Mononuclear cell (primary cell): ENCODE data around the gene CCR5AS.
"Not testable (repeated sequence)": the region's sequence is repeated elsewhere in the genome, so short reads cannot be mapped to it uniquely, and the experiment has no call there.

Experiments used
- H3K27me3 ChIP-seq: 2 replicates; pipeline ENCODE4 v1.6.0; 2011; ENCODE audit warnings: low read length, control low read depth; ENCODE audit not compliant: insufficient read depth
- H3K4me1 ChIP-seq: 2 replicates; pipeline ENCODE4 v1.5.1; 2011; ENCODE audit warnings: mild to moderate bottlenecking, low read length, control low read depth; ENCODE audit not compliant: insufficient read depth
- H3K4me3 ChIP-seq: 2 replicates; pipeline ENCODE4 v1.5.1; 2011; ENCODE audit warnings: mild to moderate bottlenecking, low read length, moderate library complexity
- H3K9me3 ChIP-seq: 2 replicates; pipeline ENCODE4 v1.5.1; 2011; ENCODE audit warnings: low read depth, mild to moderate bottlenecking, control low read depth, low read length

Gene CCR5AS

DNA sequence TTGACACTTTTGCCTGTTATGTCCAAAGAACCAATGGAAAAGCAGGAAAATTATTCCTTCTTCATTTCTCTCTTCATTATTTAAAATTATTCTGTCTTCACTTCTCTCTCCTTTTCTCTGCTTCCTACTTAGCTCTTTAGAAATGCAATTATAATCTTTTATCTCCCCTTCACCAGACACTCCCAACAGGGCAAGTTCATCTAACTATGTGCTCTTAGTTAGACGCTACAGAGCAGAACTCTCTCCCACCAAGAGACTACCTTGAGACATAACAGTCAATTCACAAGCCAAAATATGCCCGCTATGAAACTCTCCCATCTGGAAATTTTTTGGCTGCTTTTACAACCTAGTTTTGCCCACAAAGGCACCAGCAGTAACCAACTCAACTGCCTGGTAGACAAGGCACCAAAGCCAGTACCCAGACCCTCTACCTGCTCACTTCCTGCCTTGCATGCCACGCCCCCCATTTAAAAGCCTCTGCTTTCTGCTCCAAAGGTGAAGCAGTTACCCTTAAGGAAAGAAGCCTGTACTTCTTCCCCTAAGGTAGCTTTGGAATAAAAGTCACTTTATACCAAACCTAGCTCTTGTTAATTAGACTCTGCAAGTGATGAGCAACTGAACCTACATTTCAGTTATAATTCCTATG lies 28.3 kb upstream of the CCR5AS start:
- no peak overlapping the region for H3K4me3 ChIP-seq
- no peaks in the 10 kb centered on the region for H3K27me3 ChIP-seq
- peaks cover 3% of the 10 kb centered on the region for H3K4me1 ChIP-seq
- H3K9me3 ChIP-seq = no peaks in the 10 kb centered on the region

DNA sequence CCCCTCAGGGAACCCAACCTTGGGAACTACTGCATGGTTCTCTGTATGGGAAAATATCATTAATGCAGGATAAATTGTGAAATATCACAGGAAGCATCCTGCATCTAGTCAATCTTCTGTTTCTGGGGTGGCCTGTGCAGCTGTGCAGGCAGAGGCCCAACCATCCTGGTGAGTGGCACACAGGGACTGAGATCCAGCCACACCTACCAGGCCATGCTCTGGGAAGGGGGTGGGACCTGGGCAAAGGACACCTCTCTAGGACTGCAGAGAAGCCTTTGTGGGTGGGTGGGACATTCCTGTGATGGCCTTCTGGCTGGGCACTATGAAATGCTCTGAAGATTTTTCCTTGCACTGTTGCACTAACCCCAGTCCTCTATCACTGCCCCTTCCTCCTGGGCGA lies 27.0 kb upstream of the CCR5AS start:
- Histone ChIP-seq H3K9me3 (no peaks in the 10 kb centered on the region), H3K4me1 (peaks cover 3% of the 10 kb centered on the region), H3K4me3 (no peak overlapping the region), H3K27me3 (no peaks in the 10 kb centered on the region)

DNA sequence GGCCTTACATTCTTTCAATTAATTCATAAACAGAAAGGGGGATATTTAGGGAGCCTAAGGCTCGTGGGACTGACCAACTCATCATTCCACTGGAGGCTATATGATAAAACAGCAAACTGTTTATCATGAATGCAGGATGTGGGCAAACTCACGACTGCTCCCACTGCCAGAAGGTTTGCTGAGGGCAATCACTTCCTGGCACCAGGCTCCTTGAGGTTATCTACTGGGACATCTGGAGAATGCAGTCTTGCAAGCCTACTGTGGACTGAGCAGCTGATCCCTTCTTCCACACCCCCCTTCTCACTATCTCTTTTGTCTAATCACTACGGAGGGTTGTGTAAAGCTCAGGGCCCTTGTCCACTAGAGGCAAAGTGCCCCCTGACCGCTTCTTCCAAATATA lies 26.3 kb upstream of the CCR5AS start:
- not testable (repeated sequence) for H3K4me1 ChIP-seq, H3K4me3 ChIP-seq, H3K9me3 ChIP-seq, H3K27me3 ChIP-seq

DNA sequence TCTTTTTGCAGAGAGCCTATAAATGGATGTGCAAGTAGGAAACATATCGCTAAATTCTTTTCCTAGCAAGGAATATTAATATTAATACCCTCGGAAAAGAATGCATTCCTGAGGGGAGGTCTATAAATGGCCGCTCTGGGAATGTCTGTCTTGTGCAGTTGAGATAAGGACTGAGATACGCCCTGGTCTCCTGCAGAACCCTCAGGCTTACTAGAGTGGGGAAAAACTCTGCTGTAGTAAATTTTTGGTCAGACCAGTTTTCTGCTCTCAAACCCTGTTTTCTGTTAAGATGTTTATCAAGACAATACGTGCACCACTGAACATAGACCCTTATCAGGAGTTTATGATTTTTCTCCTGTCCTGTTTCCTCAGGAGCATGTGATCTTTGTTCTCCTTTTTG lies 25.0 kb upstream of the CCR5AS start:
- H3K27me3 ChIP-seq, H3K4me1 ChIP-seq: not testable (repeated sequence)

DNA sequence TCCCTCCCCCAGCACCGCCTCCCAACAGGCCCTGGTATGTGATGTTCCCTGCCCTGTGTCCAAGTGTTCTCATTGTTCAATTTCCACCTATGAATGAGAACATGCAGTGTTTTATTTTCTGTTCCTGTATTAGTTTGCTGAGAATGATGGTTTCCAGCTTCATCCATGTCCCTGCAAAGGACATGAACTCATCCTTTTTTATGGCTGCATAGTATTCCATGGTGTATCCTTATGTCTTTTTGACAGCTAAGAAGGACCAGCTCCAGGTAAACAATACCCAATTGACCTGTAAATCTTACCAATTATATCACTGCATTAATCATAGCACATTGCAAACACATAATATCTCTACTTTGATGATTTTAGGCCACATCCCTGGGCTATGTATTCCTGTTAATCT lies 24.0 kb upstream of the CCR5AS start:
- not testable (repeated sequence) for H3K9me3 ChIP-seq, H3K4me1 ChIP-seq, H3K27me3 ChIP-seq, H3K4me3 ChIP-seq

More for the DNA sequence above, 25.0 kb upstream of the CCR5AS start:
- not testable (repeated sequence) for H3K9me3 ChIP-seq, H3K4me3 ChIP-seq

DNA sequence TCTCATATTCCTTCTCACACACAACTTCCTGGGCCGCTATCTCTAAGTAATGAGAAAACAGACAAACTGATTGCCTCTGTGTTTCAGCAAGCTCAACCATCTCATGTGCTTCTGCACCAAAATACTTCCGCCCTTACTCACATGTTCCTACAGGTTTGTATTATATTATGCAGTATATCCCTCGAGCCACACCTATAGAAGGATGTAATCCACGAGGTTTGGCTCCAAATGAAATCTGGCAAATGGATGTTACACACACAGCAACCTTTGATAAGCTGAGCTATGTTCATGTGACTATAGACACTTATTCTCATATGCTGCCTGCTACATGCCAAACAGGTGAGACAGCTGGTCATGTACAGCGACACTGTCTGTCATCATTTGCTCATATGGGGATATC lies 22.8 kb upstream of the CCR5AS start:
- Histone ChIP-seq H3K27me3 (no peaks in the 10 kb centered on the region), H3K4me3 (no peak overlapping the region), H3K4me1 (peaks cover 3% of the 10 kb centered on the region), H3K9me3 (no peaks in the 10 kb centered on the region)

DNA sequence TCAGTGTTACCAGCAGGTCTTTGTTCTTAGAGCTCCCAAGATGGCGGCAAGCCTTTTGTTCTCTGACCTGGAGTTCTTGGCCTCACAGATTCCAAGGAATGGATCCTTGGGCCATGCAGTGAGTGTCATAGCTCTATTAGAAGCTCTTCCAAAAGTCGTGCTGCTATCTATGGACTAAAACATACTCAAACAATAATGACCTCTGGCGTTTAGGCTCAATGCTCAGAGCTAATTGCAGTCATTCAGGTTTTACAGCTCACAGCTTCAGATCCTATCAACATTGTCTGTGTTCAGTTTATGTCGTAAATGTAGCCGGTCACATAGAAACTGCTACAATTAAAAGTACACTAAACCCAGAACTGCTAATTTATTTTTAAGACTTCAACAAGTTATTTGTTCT lies 22.4 kb upstream of the CCR5AS start:
- Histone ChIP-seq H3K4me3 (no peak overlapping the region), H3K27me3 (no peaks in the 10 kb centered on the region), H3K9me3 (no peaks in the 10 kb centered on the region), H3K4me1 (peaks cover 3% of the 10 kb centered on the region)

DNA sequence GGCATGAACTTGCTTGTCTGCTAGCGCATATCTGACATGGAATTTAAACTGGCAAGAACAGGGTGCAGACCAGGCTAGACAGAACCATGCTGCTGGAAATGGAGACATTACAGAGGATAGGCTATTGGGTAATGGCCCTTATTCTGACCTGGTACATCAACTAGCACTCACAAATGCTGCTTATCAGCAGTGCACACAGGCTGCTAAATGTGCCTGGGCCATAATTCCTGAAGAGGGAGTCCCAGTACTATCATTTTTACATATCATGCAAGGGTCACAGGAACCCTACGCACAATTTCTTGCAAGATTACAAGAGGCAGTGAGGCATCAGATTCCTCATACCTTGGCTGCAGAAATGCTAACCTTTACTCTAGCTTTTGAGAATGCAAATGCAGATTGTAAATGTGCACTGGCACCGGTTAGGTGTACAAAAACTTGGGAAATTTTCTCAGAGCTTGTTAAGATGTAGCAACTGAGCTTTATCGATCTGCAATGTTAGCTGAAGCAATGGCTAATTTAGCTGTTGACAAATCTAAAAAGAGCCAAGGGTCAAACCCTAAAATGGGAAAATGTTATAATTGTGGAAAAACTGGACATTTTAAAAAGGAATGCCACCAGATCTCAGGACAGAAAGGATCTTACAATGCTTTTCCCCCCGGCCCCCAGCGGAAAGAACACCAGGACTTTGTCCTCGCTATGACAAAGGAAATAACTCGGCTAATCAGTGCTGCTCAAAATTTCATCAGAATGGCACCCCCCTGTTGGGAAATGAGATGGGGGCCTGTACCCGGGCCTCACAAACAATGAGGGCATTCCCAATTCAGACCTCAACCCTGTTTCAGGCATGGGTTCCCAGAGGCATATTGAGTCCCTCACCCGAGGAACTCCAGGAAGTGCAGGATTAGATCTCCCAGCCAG lies 21.3 kb upstream of the CCR5AS start:
- peaks cover 3% of the 10 kb centered on the region for H3K4me1 ChIP-seq
- H3K27me3 ChIP-seq = no peaks in the 10 kb centered on the region
- no peak overlapping the region for H3K4me3 ChIP-seq

DNA sequence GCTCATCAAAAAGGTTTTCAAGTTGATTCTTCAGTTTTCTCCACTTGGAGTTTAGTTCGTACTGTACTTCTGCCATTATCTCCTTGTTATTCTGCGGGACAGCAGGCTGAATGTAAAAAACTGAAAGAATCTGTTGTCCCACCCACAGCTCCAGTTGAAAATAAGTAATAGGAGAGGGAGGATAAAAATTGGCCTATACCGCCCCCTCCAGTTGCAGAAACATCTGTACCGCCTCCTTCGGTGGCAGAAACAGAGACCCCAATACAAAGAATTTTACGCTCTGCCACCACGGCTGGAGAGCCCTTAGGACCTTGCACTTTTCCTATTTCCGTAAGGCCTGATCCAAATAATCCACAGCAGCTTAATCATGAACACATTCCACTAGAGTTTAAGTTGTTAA lies 20.5 kb upstream of the CCR5AS start:
- H3K4me3 ChIP-seq, H3K4me1 ChIP-seq, H3K9me3 ChIP-seq, H3K27me3 ChIP-seq: not testable (repeated sequence)

More for the DNA sequence above, 21.3 kb upstream of the CCR5AS start:
- no peaks in the 10 kb centered on the region for H3K9me3 ChIP-seq

DNA sequence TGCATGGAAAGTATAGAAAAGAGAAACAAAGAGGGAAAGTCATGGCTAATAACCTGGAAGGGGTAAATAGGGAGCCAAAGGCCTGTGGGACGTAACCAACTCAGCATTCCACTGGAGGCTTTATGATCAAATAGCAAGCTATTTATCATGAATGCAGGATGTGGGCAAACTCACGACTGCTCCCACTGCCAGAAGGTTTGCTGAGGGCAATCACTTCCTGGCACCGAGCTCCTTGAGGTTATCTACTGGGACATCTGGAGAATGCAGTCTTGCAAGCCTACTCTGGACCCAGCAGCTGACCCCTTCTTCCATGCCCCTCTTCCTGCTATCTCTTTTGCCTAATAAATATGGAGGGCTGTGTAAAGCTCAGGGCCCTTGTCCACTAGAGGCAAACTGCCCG lies 19.6 kb upstream of the CCR5AS start:
- H3K27me3 ChIP-seq = not testable (repeated sequence)

DNA sequence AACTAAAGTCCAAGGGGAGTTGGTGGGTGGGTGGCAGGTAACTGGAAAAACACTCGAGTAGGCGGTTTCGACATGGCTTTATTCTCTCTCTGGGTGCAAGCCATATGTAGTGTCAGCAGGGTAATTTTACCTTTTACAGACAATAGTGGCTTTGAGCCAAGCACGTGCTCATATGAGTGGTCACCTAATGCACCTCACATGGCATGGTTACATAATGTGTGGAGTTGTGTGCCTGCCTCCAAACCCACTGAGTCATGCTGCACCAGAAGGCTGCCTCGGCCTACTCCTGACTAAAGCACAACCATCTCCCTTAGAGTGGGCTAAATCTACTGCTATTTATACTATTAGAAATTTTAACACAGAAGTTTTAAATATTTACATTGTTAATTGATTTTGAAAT lies 16.7 kb upstream of the CCR5AS start:
- Histone ChIP-seq H3K4me3 (no peak overlapping the region), H3K9me3 (no peaks in the 10 kb centered on the region), H3K4me1 (no peaks in the 10 kb centered on the region), H3K27me3 (no peaks in the 10 kb centered on the region)

More for the DNA sequence above, 19.6 kb upstream of the CCR5AS start:
- not testable (repeated sequence) for H3K9me3 ChIP-seq, H3K4me1 ChIP-seq, H3K4me3 ChIP-seq

DNA sequence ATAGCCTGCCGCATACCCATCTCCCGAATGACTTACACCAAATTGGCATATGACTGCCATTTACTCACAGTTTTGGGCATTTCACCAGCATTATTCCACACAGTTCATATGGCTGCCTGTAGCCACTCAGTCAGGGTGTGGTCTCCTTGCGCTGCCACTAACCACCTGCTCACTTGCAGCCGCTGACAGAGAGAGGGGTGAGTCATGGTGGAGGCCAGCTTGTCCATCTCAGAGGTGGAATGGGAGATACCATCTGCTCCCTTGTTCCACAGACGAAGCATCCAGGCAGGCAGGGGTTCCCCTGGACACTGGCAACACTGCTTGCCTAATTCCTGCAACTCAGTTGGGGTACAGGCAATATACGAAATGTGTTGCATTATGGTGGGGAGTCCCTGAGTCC lies 15.8 kb upstream of the CCR5AS start:
- H3K9me3 ChIP-seq = no peaks in the 10 kb centered on the region
- H3K4me1 ChIP-seq = no peaks in the 10 kb centered on the region
- H3K27me3 ChIP-seq = no peaks in the 10 kb centered on the region
- no peak overlapping the region for H3K4me3 ChIP-seq

DNA sequence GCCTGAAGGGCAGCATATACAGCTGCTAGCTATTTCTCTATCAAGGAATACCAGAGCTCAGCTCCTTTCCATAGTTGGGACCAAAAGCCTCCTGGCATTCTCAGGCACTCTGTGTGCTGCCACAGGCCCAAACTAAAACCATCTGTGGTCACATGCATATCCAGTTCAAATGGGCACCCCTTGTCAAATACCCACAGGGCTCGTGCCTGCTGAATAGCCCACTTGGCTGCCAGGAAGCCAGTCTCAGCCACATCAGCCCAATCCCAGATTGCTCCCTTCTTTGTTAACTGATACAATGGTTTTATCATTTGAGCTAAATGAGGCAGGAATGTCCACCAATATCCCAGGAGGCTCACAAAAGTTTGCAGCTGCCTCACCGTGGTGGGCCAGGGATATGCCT lies 14.1 kb upstream of the CCR5AS start:
- H3K4me1 ChIP-seq = peaks cover 6% of the 10 kb centered on the region
- no peak overlapping the region for H3K4me3 ChIP-seq
- H3K9me3 ChIP-seq = no peaks in the 10 kb centered on the region
- no peaks in the 10 kb centered on the region for H3K27me3 ChIP-seq

DNA sequence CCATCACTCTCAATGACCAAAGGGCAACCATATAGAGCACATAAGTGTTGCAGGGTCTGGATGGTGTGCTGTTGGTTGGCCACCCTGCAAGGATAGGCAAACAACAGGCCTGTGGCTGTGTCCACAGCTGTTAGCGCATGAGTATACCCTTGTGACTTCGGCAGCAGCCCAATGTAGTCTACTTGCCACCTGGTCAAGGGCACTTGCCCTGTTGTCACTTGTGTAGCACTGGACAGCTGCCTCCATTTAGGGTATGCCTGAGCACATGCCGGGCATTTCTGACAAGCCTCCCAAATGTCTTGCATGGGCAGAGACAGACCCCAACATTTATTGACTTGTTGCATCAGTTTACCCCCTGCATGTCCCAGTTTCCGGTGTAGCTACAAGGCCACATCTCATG lies 12.9 kb upstream of the CCR5AS start:
- peaks cover 6% of the 10 kb centered on the region for H3K4me1 ChIP-seq
- no peaks in the 10 kb centered on the region for H3K27me3 ChIP-seq
- H3K9me3 ChIP-seq = no peaks in the 10 kb centered on the region
- H3K4me3 ChIP-seq = no peak overlapping the region

DNA sequence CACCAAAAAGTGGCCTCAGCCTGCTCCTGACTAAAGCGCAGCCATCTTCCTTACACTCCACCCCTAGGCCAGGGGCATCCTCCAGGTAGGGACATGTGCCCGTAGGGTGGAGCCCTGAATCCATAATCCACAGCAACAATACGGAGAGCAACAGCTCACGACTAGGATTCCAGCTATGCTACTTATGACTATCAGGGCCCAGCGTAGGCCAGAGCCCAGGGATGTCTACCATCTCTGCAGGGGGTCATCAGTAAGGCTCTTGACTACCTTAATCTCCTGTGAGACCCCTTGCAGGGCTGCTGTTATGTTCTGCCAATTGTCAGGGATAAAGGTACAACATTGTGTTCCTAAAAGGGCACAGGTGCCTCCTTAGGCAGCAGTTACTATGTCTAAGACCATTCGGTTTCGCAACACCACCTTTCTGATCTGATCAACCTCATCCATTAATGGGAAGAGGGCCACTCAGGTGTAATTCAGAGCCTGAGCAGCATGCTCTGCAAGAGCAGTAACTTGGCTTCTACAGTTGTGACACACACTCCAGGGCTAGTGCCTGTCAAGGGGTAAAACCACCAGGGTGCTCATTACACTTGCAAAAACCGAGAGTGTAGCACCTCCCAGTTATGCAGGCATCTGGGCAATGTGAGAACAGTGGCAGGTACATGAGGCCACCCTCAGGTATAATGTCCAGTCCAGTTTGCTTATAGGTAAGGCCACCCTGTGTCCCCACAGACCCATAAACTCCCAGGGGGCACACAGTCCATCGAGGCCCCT lies 11.2 kb upstream of the CCR5AS start:
- no peaks in the 10 kb centered on the region for H3K27me3 ChIP-seq

More for the DNA sequence above, 11.2 kb upstream of the CCR5AS start:
- Histone ChIP-seq H3K9me3 (no peaks in the 10 kb centered on the region), H3K4me3 (no peak overlapping the region), H3K4me1 (peaks cover 6% of the 10 kb centered on the region)
